Caki2 (cell line): ENCODE measurements around the gene TANGO2. TPM values are rescaled to one million over a fixed set of nuclear protein-coding genes. Genes with fewer than 3 reads are reported as not detected.

Experiments
- DNase-seq: peaks from one replicate; pipeline ENCODE4 v3.0.0-alpha.2; 2015; ENCODE audit warnings: low read depth
- in situ Hi-C: cut with HindIII; loops from 2 replicates; pipeline ENCODE4 v1.10.0; 2016; ENCODE audit warnings: low sequenced_read_pairs, low pct_unique_long_range_greater_than_20kb, mixed read lengths
- total RNA-seq: library from RNA; depleted of rRNA; stranded (reverse); fragments of >200 nt; shearing (Covaris generic); gene quantifications from 2 replicates; pipeline ENCODE4 v1.2.3, GENCODE V29; 2014; ENCODE audit warnings: low replicate concordance; rRNA removed

TANGO2 gene
- total RNA-seq, result 26.6 and 55.2 TPM in 2 replicates

DNA sequence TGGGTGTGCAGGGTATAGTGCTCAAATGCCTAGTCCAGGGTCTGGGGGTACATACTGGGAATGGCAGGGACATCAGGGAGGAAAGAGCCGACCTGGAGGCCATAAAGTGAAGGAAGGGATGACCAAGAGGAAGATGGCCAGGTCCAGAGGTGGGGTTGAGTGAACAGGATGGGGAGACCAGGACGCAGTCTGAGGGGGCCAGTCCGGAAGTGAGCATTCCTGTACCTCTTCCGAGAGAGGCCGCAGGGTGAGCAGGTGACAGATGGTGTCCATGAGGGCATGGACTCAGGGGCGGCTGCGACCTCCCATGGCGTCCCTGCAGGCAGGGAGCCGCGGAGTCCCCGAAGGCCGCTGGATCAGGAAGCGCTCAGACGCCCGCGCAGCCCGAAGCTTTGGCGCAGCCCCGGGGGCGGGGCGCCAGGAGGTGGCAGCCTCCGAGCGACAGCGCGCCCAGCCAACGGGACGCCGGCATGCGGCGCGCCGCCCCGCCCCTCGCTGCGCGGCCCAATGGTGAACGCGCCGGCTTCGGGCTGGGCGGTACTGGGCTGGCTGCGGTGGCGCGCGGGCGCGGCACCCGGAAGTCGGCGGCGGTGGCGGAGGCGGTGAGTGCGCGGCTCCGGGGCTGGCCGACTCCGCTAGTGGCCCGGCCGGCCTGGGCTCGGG, at the start of gene TANGO2:
Gene TANGO2 (plus strand): TSS at position 578 of the 663 bp plus-strand sequence. CDS start 15,689 bp downstream, outside the sequence.
- DNase-seq, result peak; percentile 93
- in situ Hi-C loops, result no loop called here

- in situ Hi-C loops, result no loop called here
- DNase-seq, result no peak
Measured at GRCh38 chr22:19971276-19972124, 49.4 kb upstream of the TANGO2 start.

DNA sequence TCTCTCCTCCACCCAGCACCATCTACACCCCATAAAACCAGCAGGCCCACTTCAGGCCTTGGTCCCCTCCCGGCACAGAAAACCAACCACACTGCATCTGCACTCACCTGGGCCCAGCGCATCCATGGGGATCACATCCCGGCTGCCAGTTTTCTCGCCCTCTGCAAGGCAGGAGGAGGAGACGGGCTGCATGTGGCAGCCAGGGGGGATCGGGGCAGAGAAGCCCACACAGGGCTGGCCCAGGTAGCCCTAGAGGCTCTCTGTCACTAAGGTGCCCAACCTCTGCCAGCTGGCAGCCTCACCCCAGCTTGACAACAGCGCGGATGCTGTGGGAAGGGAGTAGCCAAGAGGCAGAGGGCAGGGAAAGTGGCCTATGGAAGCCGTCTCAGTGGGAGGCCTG, 48.7 kb upstream of the TANGO2 start:
- DNase-seq, result no peak
- in situ Hi-C loops, result no loop called here

GRCh38 chr22:19972652-19973550, 48.0 kb upstream of the TANGO2 start:
- in situ Hi-C loops, result no loop called here
- no peak for DNase-seq

GRCh38 chr22:19973551-19974267, 47.2 kb upstream of the TANGO2 start:
- in situ Hi-C loops, result no loop called here

GRCh38 chr22:19974268-19974861, 46.5 kb upstream of the TANGO2 start:
- in situ Hi-C loops, result no loop called here
- DNase-seq, result peak; percentile 85

More at GRCh38 chr22:19973551-19974267, 47.2 kb upstream of the TANGO2 start:
- no peak for DNase-seq

DNA sequence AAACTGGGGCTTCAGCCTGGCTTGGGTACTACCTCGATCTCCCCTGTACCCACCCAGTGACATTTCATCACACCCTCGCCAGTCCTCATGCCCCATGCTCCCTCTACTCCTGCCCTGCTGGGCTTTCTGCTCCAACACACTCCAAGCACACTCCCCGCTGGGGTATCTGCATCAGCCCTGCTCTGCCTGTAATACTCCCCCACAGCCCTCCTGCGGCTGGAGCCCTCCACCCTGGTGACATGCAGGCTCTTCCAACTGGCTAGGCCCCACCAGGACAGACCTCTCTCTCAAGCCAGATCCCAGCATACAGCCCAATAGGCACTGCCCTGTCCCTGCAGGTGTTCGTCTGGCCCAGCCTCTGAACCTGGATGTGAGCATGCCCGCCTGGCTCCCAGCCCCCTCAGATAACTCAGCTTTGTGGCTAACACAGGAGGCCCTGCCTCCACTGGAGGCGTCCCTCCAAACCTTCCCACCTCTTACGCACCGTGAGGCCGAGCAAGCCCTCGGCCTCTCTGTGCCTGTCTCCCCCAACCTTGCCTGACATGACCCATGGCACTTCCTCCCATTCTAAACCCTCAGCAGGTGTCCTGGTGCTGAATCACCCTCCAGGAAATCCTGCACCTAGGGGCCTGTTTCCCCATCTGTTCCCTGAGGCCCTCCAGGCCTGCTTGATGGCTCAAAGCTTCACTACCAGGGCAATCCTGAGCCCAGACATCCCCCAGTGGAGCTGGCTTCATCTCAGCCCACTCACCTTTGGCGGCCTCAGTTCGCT, 45.8 kb upstream of the TANGO2 start:
- in situ Hi-C loops, result no loop called here

GRCh38 chr22:19975707-19976035, 45.2 kb upstream of the TANGO2 start:
- no peak for DNase-seq
- in situ Hi-C loops, result no loop called here

More for the DNA sequence above, 45.8 kb upstream of the TANGO2 start:
- no peak for DNase-seq

DNA sequence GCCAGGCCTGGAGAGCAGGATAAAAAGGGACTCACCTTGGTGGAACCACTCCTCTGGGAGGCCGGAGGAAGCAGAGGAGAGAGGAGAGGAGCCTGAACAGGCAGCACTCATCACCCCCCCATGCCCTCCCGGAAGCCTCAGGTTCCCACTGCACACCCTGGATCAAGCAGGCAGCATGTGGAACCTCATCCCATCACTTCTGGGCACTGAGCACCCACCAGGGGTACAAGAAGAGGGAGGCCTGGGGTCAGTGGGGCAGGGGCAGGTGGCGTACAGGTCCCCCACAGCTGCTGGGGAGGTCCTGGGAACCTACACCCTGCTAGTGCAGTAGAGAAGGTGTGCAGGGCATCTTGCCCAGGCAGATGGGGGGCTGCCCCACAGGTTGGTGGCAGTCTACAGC, 44.2 kb upstream of the TANGO2 start:
- in situ Hi-C loops, result no loop called here
- no peak for DNase-seq

DNA sequence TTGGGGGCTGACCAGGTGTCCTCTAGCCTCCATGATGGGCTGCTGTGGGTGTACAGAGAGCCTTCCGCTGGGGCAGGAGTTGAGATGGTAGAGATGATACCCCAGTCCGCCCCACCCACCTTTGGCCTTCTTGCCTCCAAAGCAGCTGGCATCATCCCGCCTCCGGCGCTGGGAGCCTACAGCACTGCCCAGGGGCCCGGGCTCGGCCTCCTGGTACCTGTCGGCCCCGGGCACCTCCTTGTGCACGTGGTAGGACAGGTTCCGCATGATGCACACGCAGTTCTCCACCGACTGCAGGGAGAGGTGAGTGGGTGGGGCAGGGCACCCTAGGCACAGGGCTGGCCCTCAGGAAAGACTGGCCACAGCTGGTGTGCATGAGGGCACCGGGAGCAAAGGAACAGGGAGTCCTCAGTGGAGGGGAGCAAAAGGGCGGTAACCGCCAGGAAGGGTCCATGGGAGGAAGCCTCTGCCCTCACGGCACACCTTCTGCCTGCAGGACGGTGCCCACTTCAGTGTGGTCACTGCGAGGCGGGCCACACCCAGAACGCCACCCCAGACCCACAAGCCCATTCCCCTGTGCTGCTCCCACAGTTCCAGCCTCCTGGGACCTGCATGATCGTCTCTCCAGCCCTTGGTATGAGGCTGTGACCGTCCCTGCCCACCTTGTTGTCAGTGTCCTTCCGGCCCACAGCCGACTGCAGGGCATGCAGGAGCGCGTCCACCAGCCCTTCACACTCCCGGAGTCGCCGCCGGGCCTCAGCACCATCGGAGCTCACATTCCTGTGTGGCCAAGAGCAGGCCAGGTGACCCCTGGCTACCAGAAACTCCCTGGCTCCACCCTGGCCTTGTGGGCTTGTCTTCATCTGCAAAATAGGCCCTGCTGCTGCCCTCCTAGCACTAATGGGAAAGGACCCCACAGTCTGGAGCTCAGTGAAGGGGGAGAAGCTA, 43.3 kb upstream of the TANGO2 start:
- in situ Hi-C loops, result no loop called here
- DNase-seq, result no peak

DNA sequence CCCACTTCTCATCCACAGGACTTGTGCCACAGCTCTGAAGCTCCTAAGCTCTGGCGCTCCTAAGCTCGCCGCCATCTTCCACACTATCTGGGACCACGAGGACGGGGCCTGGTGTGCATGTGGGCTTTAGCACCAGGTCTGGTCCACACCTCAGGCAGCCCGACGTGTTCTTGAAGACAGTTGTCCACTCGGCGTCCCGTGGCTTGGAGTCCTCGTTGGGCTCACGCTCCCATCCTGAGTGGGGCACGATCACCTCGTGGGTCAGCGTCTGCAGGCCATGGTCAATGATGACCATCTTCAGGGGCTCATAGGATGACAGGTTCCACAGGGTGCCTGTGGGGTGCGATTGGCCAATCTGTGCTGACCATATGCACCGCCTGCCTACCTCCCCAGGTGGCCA, 42.2 kb upstream of the TANGO2 start:
- DNase-seq, result no peak
- in situ Hi-C loops, result no loop called here

GRCh38 chr22:19979712-19980493, 41.0 kb upstream of the TANGO2 start:
- in situ Hi-C loops, result no loop called here
- no peak for DNase-seq

- no peak for DNase-seq
- in situ Hi-C loops, result no loop called here
Measured at GRCh38 chr22:19980766-19981165, 40.1 kb upstream of the TANGO2 start.

- no peak for DNase-seq
- in situ Hi-C loops, result no loop called here
Measured at GRCh38 chr22:19981171-19981960, 39.5 kb upstream of the TANGO2 start.
